Body of pancreas (tissue), 4 donors: ENCODE measurements around the gene EFNA5.

Experiments
- POLR2A ChIP-seq, 3 donors: fragments of 450-650 bp; IDR thresholded peaks; one replicate each; pipeline ENCODE4 v1.6.1; 2016; ENCODE audit warnings: antibody characterized with exemption in 3 of 3, mild to moderate bottlenecking in 2 of 3
- TF ChIP-seq, protein P1 (sequence below), 7 experiments: fragments of 450-650 bp in 4 of 7; fragments of 200-600 bp in 3 of 7; sonication (generic) in 3 of 7; IDR thresholded peaks; one replicate each; pipeline ENCODE4 v1.5.1; 2016 to 2019; ENCODE audit warnings: antibody characterized with exemption in 7 of 7

DNA sequence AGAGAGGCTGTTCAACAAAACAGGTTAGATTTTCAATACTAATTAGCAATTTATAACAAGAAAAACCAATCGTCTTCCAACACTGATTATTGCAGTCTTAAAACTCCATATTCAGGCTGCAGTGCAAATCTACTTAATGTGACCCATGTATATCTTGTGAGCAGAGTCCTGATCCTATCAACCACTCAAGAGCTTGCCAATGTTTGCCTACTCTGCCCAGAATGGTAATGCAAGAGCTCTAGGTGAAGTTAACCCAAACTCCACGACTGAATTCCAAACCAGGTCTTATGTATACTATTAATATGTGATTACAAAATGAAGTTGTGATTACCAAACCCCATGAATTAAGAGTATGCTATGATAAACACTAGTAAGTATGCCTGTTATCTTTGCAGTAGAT lies 17.1 kb downstream of the EFNA5 start:
- TF ChIP-seq, protein P1, sequence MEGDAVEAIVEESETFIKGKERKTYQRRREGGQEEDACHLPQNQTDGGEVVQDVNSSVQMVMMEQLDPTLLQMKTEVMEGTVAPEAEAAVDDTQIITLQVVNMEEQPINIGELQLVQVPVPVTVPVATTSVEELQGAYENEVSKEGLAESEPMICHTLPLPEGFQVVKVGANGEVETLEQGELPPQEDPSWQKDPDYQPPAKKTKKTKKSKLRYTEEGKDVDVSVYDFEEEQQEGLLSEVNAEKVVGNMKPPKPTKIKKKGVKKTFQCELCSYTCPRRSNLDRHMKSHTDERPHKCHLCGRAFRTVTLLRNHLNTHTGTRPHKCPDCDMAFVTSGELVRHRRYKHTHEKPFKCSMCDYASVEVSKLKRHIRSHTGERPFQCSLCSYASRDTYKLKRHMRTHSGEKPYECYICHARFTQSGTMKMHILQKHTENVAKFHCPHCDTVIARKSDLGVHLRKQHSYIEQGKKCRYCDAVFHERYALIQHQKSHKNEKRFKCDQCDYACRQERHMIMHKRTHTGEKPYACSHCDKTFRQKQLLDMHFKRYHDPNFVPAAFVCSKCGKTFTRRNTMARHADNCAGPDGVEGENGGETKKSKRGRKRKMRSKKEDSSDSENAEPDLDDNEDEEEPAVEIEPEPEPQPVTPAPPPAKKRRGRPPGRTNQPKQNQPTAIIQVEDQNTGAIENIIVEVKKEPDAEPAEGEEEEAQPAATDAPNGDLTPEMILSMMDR (IDR thresholded peaks at IDR 0.05): no peak
- TF ChIP-seq POLR2A (IDR thresholded peaks at IDR 0.05): no peak
